Hindlimb muscle (tissue), 1 donor: ENCODE data around the gene ARSD. TPM values are rescaled to one million over a fixed set of nuclear protein-coding genes. Genes with fewer than 3 reads are reported as not detected.
"Not testable (repeated sequence)": the region's sequence is repeated elsewhere in the genome, so short reads cannot be mapped to it uniquely, and the experiment has no call there.

Source experiments
- DNase-seq: peaks from one replicate; pipeline ENCODE4 v3.0.0-alpha.2; 2013
- polyA plus RNA-seq: library from polyadenylated mRNA; unstranded; fragments of 120-200 nt; gene quantifications from one replicate; pipeline ENCODE4 v1.2.1, GENCODE V29; 2013; ENCODE audit not compliant: insufficient read length

The ARSD gene
- polyA plus RNA-seq, 1 donor: 9.4 TPM

- no peak for DNase-seq
Observed at GRCh38 chrX:2933125-2933900, 4.2 kb upstream of the ARSD start.

- DNase-seq: no peak
Observed at GRCh38 chrX:2931612-2932011, 2.5 kb upstream of the ARSD start.

- no peak for DNase-seq
Observed at GRCh38 chrX:2931155-2931554, 2.0 kb upstream of the ARSD start.

GRCh38 chrX:2928191-2928582, 952 bp downstream of the ARSD start:
- DNase-seq: peak; percentile 51

GRCh38 chrX:2926664-2927275, 2.4 kb downstream of the ARSD start:
- DNase-seq: no peak

- DNase-seq: not testable (repeated sequence)
Observed at GRCh38 chrX:2926255-2926654, 2.9 kb downstream of the ARSD start.

- DNase-seq: no peak
Observed at GRCh38 chrX:2924151-2924550, 5.0 kb downstream of the ARSD start.

- DNase-seq: no peak
Observed at GRCh38 chrX:2921750-2922149, 7.4 kb downstream of the ARSD start.

GRCh38 chrX:2921193-2921592, 7.9 kb downstream of the ARSD start:
- no peak for DNase-seq

- DNase-seq: no peak
Observed at GRCh38 chrX:2917767-2918166, 11.4 kb downstream of the ARSD start.

- no peak for DNase-seq
Observed at GRCh38 chrX:2913118-2913517, 16.0 kb downstream of the ARSD start.

- DNase-seq: no peak
Observed at GRCh38 chrX:2910109-2910508, 19.0 kb downstream of the ARSD start.

GRCh38 chrX:2908125-2908685, 20.9 kb downstream of the ARSD start:
- no peak for DNase-seq

- DNase-seq: no peak
Observed at GRCh38 chrX:2907295-2907694, 21.8 kb downstream of the ARSD start.

GRCh38 chrX:2903366-2903765, 25.8 kb downstream of the ARSD start:
- DNase-seq: no peak

GRCh38 chrX:2902841-2903240, 26.3 kb downstream of the ARSD start:
- DNase-seq: no peak

- DNase-seq: no peak
Observed at GRCh38 chrX:2901367-2902036, 27.6 kb downstream of the ARSD start.

- DNase-seq: no peak
Observed at GRCh38 chrX:2898846-2899512, 30.2 kb downstream of the ARSD start.

GRCh38 chrX:2897690-2898623, 31.2 kb downstream of the ARSD start:
- not testable (repeated sequence) for DNase-seq

GRCh38 chrX:2897311-2897689, 31.8 kb downstream of the ARSD start:
- no peak for DNase-seq

- no peak for DNase-seq
Observed at GRCh38 chrX:2894885-2895292, 34.2 kb downstream of the ARSD start.

- DNase-seq: no peak
Observed at GRCh38 chrX:2892816-2893215, 36.3 kb downstream of the ARSD start.
